Suprapubic skin (tissue), 4 donors: Measurements from ENCODE around the gene ZNF431. TPM values are rescaled to one million over a fixed set of nuclear protein-coding genes. Genes with fewer than 3 reads are reported as not detected.
"Not testable (repeated sequence)": the region's sequence is repeated elsewhere in the genome, so short reads cannot be mapped to it uniquely, and the experiment has no call there.

Experiments used
- DNase-seq, 2 donors: peaks; one replicate each; pipeline ENCODE4 v3.0.0-alpha.2; 2019; ENCODE audit warnings: low spot score in 2 of 2
- H3K27ac ChIP-seq: fragments of 200-600 bp; sonication (generic); one replicate; pipeline ENCODE4 v1.5.1; 2019
- H3K27me3 ChIP-seq: fragments of 200-600 bp; sonication (generic); one replicate; pipeline ENCODE4 v1.5.1; 2019
- H3K36me3 ChIP-seq: fragments of 200-600 bp; sonication (generic); one replicate; pipeline ENCODE4 v1.5.1; 2019
- H3K4me1 ChIP-seq: fragments of 200-600 bp; sonication (generic); one replicate; pipeline ENCODE4 v1.5.1; 2019
- H3K4me3 ChIP-seq: fragments of 200-600 bp; sonication (generic); one replicate; pipeline ENCODE4 v1.5.1; 2019; ENCODE audit warnings: mild to moderate bottlenecking
- H3K9me3 ChIP-seq: fragments of 200-600 bp; sonication (generic); one replicate; pipeline ENCODE4 v1.5.1; 2019
- CTCF ChIP-seq, 2 donors: fragments of 200-600 bp in 1 of 2; fragments of 450-650 bp in 1 of 2; sonication (generic) in 1 of 2; IDR thresholded peaks; one replicate each; pipeline ENCODE4 v1.5.1; 2016 to 2019; ENCODE audit warnings: antibody characterized with exemption in 2 of 2, mild to moderate bottlenecking in 1 of 2, moderate library complexity in 1 of 2
- EP300 ChIP-seq: sonication (generic); formaldehyde crosslinking; IDR thresholded peaks from one replicate; pipeline ENCODE4 v1.6.1; 2017; ENCODE audit warnings: antibody characterized with exemption
- POLR2A ChIP-seq, 2 donors: fragments of 450-650 bp; IDR thresholded peaks; one replicate each; pipeline ENCODE4 v1.6.1; 2017; ENCODE audit warnings: antibody characterized with exemption in 2 of 2, mild to moderate bottlenecking in 2 of 2, moderate library complexity in 2 of 2
- POLR2AphosphoS5 ChIP-seq, 3 donors: sonication (generic); formaldehyde crosslinking; IDR thresholded peaks; one replicate each; pipeline ENCODE4 v1.6.1; 2017; ENCODE audit warnings: antibody characterized with exemption in 3 of 3
- WGBS: methylation state at CpG from one replicate; pipeline ENCODE4 v1.1.5; 2018; 5-methylcytosine and 5-hydroxymethylcytosine counted together
- total RNA-seq, 4 donors: library from RNA; depleted of rRNA; stranded (reverse); fragments of >200 nt; gene quantifications; one replicate each; pipeline ENCODE4 v1.1.0, GENCODE V29; 2016

ZNF431 gene
- total RNA-seq, 4 donors from 2014 or later: 18.6 to 50.1 (median 37.9) TPM

- no peak for DNase-seq
- H3K27ac ChIP-seq: no peak overlapping the region
Measured at GRCh38 chr19:21221693-21222092, 79.9 kb downstream of the ZNF431 start.

GRCh38 chr19:21229938-21230337 is 88.1 kb downstream of the ZNF431 start:
- H3K36me3 ChIP-seq, H3K4me1 ChIP-seq, H3K27ac ChIP-seq, H3K4me3 ChIP-seq, H3K27me3 ChIP-seq, DNase-seq: not testable (repeated sequence)
- peaks cover 38% of the 10 kb centered on the region for H3K9me3 ChIP-seq
- 81% methylated on average over 3 of the region's 3 CpGs for WGBS

More at GRCh38 chr19:21221693-21222092, 79.9 kb downstream of the ZNF431 start:
- H3K27me3 ChIP-seq: no peaks in the 10 kb centered on the region
- TF ChIP-seq POLR2AphosphoS5 (IDR thresholded peaks at IDR 0.05) (no peak), EP300 (no peak), POLR2A (IDR thresholded peaks at IDR 0.05) (no peak), CTCF (IDR thresholded peaks at IDR 0.05) (no peak)
- H3K36me3 ChIP-seq: no peaks in the 10 kb centered on the region
- no peaks in the 10 kb centered on the region for H3K9me3 ChIP-seq
- no peaks in the 10 kb centered on the region for H3K4me1 ChIP-seq
- no peak overlapping the region for H3K4me3 ChIP-seq

- H3K4me3 ChIP-seq: no peak overlapping the region
- H3K27ac ChIP-seq: no peak overlapping the region
- no peaks in the 10 kb centered on the region for H3K36me3 ChIP-seq
- H3K9me3 ChIP-seq: peaks cover 42% of the 10 kb centered on the region
- no peak for DNase-seq
- no peaks in the 10 kb centered on the region for H3K27me3 ChIP-seq
- no peak for TF ChIP-seq POLR2A (IDR thresholded peaks at IDR 0.05)
- no peak for TF ChIP-seq POLR2AphosphoS5 (IDR thresholded peaks at IDR 0.05)
- TF ChIP-seq EP300: no peak
- no peak for TF ChIP-seq CTCF (IDR thresholded peaks at IDR 0.05)
- no peaks in the 10 kb centered on the region for H3K4me1 ChIP-seq
- WGBS: 73% methylated on average over 2 of the region's 2 CpGs
Measured at GRCh38 chr19:21233691-21234090, 91.9 kb downstream of the ZNF431 start.

- H3K36me3 ChIP-seq, H3K4me1 ChIP-seq, H3K27ac ChIP-seq, H3K27me3 ChIP-seq, H3K4me3 ChIP-seq, DNase-seq: not testable (repeated sequence)
- peaks cover 18% of the 10 kb centered on the region for H3K9me3 ChIP-seq
- 83% methylated on average over 4 of the region's 4 CpGs for WGBS
Measured at GRCh38 chr19:21236751-21237150, 94.9 kb downstream of the ZNF431 start.

GRCh38 chr19:21238670-21239069 is 96.8 kb downstream of the ZNF431 start:
- Histone ChIP-seq H3K4me1 (no peaks in the 10 kb centered on the region), H3K27me3 (no peaks in the 10 kb centered on the region), H3K36me3 (no peaks in the 10 kb centered on the region), H3K4me3 (no peak overlapping the region), H3K9me3 (peaks cover 14% of the 10 kb centered on the region), H3K27ac (no peak overlapping the region)
- WGBS: 79% methylated on average over 2 of the region's 2 CpGs
- TF ChIP-seq EP300: no peak
- no peak for DNase-seq

Other genes with a start within 250 kb of the ZNF431 start
- 1 to 10 TPM; 3.0 to 7.6 (median 5.2) TPM for gene ZNF85, start 218.8 kb upstream of the ZNF431 start, total RNA-seq
- 10 to 100 TPM; 22.0 to 36.0 (median 26.7) TPM for gene ZNF430, start 121.4 kb upstream of the ZNF431 start, total RNA-seq
- gene ZNF714, start 59.8 kb upstream of the ZNF431 start, total RNA-seq: 10 to 100 TPM in 2 of 4 donors, 1 to 10 TPM in 2; 8.2 to 15.4 (median 10.2) TPM
- gene ZNF708, start 187.4 kb downstream of the ZNF431 start, total RNA-seq: 1 to 10 TPM; 4.0 to 9.3 (median 6.5) TPM
- 1 to 10 TPM; 2.3 to 4.4 (median 3.9) TPM for gene ZNF738, start 217.0 kb downstream of the ZNF431 start, total RNA-seq